DOHH2 (cell line): ENCODE measurements around the gene IL1RAPL1.

Experiments
- H3F3A ChIP-seq: fragments of 200-600 bp; sonication (generic), shearing (Covaris generic); 2 replicates; pipeline ENCODE4 v1.6.0; 2016; ENCODE audit warnings: antibody characterized with exemption, mild to moderate bottlenecking; ENCODE audit not compliant: control insufficient read depth, insufficient read depth
- H3K27ac ChIP-seq: fragments of 200-600 bp; sonication (generic); 2 replicates; pipeline ENCODE4 v1.5.1; 2014; ENCODE audit warnings: low read depth, mild to moderate bottlenecking, low read length, moderate library complexity
- H3K27me3 ChIP-seq: fragments of 200-600 bp; sonication (generic); 2 replicates; pipeline ENCODE4 v1.6.1; 2014; ENCODE audit warnings: mild to moderate bottlenecking, low read length, mixed read lengths; ENCODE audit not compliant: control insufficient read depth
- H3K36me3 ChIP-seq: fragments of 200-600 bp; sonication (generic); 2 replicates; pipeline ENCODE4 v1.6.1; 2014; ENCODE audit warnings: mild to moderate bottlenecking, low read length, moderate library complexity, mixed read lengths; ENCODE audit not compliant: control insufficient read depth
- H3K4me1 ChIP-seq: fragments of 200-600 bp; sonication (generic); 2 replicates; pipeline ENCODE4 v1.6.1; 2014; ENCODE audit warnings: mild to moderate bottlenecking, low read length, mixed read lengths; ENCODE audit not compliant: control insufficient read depth
- H3K4me2 ChIP-seq: fragments of 200-600 bp; sonication (generic); 2 replicates; pipeline ENCODE4 v1.6.0; 2014; ENCODE audit warnings: mild to moderate bottlenecking, low read length, moderate library complexity
- H3K4me3 ChIP-seq: fragments of 200-600 bp; sonication (generic); 2 replicates; pipeline ENCODE4 v1.5.1; 2014; ENCODE audit warnings: mild to moderate bottlenecking, low read length, mixed read lengths
- H3K79me2 ChIP-seq: fragments of 200-600 bp; sonication (generic); 2 replicates; pipeline ENCODE4 v1.6.1; 2014; ENCODE audit warnings: mild to moderate bottlenecking, low read length, mixed read lengths; ENCODE audit not compliant: control insufficient read depth
- H3K9me2 ChIP-seq: fragments of 200-600 bp; sonication (generic); replicated peaks from 2 replicates; pipeline ENCODE4 v1.6.1; 2014; ENCODE audit warnings: mild to moderate bottlenecking, low read length, mixed read lengths; ENCODE audit not compliant: control insufficient read depth
- H3K9me3 ChIP-seq: fragments of 200-600 bp; sonication (generic); 2 replicates; pipeline ENCODE4 v1.6.1; 2014; ENCODE audit warnings: antibody characterized with exemption, low read length, mixed read lengths; ENCODE audit not compliant: control insufficient read depth, insufficient read depth
- H4K20me1 ChIP-seq: fragments of 200-600 bp; sonication (generic); 2 replicates; pipeline ENCODE4 v1.6.0; 2014; ENCODE audit warnings: low read depth, mild to moderate bottlenecking, antibody characterized with exemption, low read length, moderate library complexity; ENCODE audit not compliant: control insufficient read depth, insufficient read depth
- EZH2phosphoT487 ChIP-seq: fragments of 200-600 bp; sonication (generic); IDR thresholded peaks from 2 replicates; pipeline ENCODE4 v1.6.1; 2017; ENCODE audit warnings: borderline replicate concordance, mild to moderate bottlenecking, antibody characterized with exemption, low read length, moderate library complexity, mixed read lengths
- TF ChIP-seq, protein P1 (sequence below): fragments of 200-600 bp; sonication (generic); IDR thresholded peaks from one replicate; pipeline ENCODE4 v1.5.1; 2014; ENCODE audit warnings: antibody characterized with exemption, mild to moderate bottlenecking, low read depth, low read length; ENCODE audit not compliant: poor library complexity, severe bottlenecking

IL1RAPL1 gene

DNA sequence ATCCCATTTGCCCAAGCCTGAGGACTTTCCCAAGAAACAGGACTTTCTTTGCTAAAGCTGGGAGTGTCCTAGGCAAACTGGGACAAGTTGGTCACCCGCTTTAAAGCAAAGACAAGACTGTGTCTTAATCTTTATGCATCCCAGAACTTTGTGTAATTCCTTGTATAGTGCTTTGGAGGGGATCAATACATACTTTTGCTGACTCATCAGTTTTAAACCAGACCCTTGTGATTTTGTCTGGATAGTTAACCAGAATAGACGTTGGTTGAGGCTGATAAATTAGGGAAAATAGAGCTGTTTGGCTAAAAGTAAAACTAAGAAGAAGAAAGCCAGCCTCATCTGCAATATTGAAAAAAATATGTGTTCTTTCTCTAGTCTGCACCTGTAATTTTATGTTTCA is 82.8 kb downstream of the IL1RAPL1 start:
- Histone ChIP-seq H3K4me1 (no peaks in the 10 kb centered on the region), H3K4me3 (no peak overlapping the region), H3K4me2 (no peak overlapping the region), H4K20me1 (no peaks in the 10 kb centered on the region), H3K36me3 (no peaks in the 10 kb centered on the region), H3K79me2 (no peaks in the 10 kb centered on the region), H3K27ac (no peak overlapping the region), H3F3A (no peaks in the 10 kb centered on the region), H3K9me3 (no peaks in the 10 kb centered on the region), H3K9me2 (no peaks in the 10 kb centered on the region), H3K27me3 (no peaks in the 10 kb centered on the region)
- TF ChIP-seq EZH2phosphoT487 = no peak
- TF ChIP-seq, protein P1, sequence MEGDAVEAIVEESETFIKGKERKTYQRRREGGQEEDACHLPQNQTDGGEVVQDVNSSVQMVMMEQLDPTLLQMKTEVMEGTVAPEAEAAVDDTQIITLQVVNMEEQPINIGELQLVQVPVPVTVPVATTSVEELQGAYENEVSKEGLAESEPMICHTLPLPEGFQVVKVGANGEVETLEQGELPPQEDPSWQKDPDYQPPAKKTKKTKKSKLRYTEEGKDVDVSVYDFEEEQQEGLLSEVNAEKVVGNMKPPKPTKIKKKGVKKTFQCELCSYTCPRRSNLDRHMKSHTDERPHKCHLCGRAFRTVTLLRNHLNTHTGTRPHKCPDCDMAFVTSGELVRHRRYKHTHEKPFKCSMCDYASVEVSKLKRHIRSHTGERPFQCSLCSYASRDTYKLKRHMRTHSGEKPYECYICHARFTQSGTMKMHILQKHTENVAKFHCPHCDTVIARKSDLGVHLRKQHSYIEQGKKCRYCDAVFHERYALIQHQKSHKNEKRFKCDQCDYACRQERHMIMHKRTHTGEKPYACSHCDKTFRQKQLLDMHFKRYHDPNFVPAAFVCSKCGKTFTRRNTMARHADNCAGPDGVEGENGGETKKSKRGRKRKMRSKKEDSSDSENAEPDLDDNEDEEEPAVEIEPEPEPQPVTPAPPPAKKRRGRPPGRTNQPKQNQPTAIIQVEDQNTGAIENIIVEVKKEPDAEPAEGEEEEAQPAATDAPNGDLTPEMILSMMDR = no peak

DNA sequence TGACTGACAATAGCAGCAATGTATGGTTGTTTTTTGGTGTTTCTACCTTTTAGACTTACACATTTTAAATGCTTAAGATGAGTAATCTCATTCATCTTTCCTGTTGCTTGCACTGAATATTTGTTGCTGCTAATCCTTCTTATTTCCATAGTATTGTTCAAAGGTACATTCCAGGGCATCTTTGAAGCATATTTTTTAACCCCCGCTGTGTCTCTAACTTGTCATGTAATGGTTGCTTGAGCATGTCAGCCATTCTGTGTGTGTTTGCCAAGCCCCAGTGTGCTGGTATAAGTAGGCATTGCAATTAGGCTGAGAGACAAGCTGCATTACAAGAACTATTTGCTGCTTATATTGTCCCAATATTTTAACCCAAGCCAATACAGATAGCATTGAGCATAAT is 87.9 kb downstream of the IL1RAPL1 start:
- H3K4me2 ChIP-seq = no peak overlapping the region
- H3K9me3 ChIP-seq = no peaks in the 10 kb centered on the region
- H3K4me3 ChIP-seq = no peak overlapping the region
- H3K79me2 ChIP-seq = no peaks in the 10 kb centered on the region
- no peaks in the 10 kb centered on the region for H3K9me2 ChIP-seq
- H4K20me1 ChIP-seq = no peaks in the 10 kb centered on the region
- TF ChIP-seq, protein P1 = no peak
- no peak for TF ChIP-seq EZH2phosphoT487
- no peak overlapping the region for H3K27ac ChIP-seq
- no peaks in the 10 kb centered on the region for H3K27me3 ChIP-seq
- no peaks in the 10 kb centered on the region for H3K4me1 ChIP-seq
- no peaks in the 10 kb centered on the region for H3F3A ChIP-seq
- no peaks in the 10 kb centered on the region for H3K36me3 ChIP-seq

DNA sequence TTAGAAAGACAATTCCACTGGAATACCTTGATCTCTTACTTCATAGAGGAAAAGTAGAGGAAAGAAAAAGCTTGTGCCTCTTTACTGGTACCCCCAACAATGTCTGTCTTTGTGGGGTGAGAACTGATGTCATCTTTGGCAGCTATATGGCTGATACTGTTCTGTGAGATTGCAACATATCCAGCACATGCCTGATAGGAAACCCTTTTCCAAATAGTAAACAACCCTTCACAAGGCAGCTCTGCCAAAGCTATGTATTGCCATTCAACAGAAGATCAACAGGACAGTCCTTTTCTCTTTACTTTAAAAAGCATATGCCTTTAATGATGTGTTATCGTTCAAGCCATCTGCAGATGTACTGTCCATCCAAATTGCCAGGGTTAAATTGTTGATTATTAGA is 105.9 kb downstream of the IL1RAPL1 start:
- TF ChIP-seq, protein P1 = no peak
- TF ChIP-seq EZH2phosphoT487 = no peak
- no peaks in the 10 kb centered on the region for H3K36me3 ChIP-seq
- H3K4me1 ChIP-seq = no peaks in the 10 kb centered on the region
- no peaks in the 10 kb centered on the region for H4K20me1 ChIP-seq
- H3F3A ChIP-seq = no peaks in the 10 kb centered on the region
- H3K4me3 ChIP-seq = no peak overlapping the region
- no peak overlapping the region for H3K4me2 ChIP-seq
- H3K9me3 ChIP-seq = no peaks in the 10 kb centered on the region
- H3K9me2 ChIP-seq = no peaks in the 10 kb centered on the region
- no peak overlapping the region for H3K27ac ChIP-seq
- H3K27me3 ChIP-seq = no peaks in the 10 kb centered on the region
- H3K79me2 ChIP-seq = no peaks in the 10 kb centered on the region

DNA sequence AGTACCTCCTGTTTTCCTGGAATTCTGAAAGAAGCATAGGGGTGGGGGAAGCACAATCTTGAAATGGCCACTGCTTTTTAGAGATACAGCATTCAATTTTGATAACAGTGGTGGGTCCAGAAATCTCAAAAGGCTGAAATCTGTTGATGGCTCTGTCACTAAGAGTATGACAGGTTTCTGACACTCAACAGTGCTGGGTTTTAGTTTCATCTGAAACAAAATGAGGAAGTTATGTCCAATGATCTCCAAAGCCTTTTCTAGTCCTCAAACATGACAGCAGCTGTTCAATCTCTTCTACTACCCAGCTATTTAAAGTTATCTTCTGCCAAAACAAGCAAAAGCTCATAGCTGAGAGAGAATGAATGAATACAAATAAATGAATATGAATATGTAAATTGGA is 110.5 kb downstream of the IL1RAPL1 start:
- Histone ChIP-seq H3K9me3 (no peaks in the 10 kb centered on the region), H3K79me2 (no peaks in the 10 kb centered on the region), H3K27ac (no peak overlapping the region), H3K4me3 (no peak overlapping the region), H3F3A (no peaks in the 10 kb centered on the region), H3K4me2 (no peak overlapping the region), H3K36me3 (no peaks in the 10 kb centered on the region), H3K4me1 (no peaks in the 10 kb centered on the region), H4K20me1 (no peaks in the 10 kb centered on the region), H3K27me3 (no peaks in the 10 kb centered on the region), H3K9me2 (no peaks in the 10 kb centered on the region)
- TF ChIP-seq EZH2phosphoT487 = no peak
- TF ChIP-seq, protein P1 = no peak
